Ovary (tissue), 3 donors: ENCODE data around the gene GPR107.
"Not testable (repeated sequence)": the region's sequence is repeated elsewhere in the genome, so short reads cannot be mapped to it uniquely, and the experiment has no call there.

Source experiments
- CTCF ChIP-seq, 3 donors: fragments of 450-650 bp in 2 of 3; fragments of 200-600 bp in 1 of 3; IDR thresholded peaks; one replicate each; pipeline versions ENCODE4 v1.5.1 to v1.8.0; 2016 to 2022; ENCODE audit warnings: antibody characterized with exemption in 3 of 3, mild to moderate bottlenecking in 1 of 3
- EP300 ChIP-seq: sonication (generic); formaldehyde crosslinking; IDR thresholded peaks from one replicate; pipeline ENCODE4 v1.6.1; 2017; ENCODE audit warnings: antibody characterized with exemption
- POLR2A ChIP-seq: fragments of 450-650 bp; IDR thresholded peaks from one replicate; pipeline ENCODE4 v1.6.1; 2017; ENCODE audit warnings: antibody characterized with exemption, mild to moderate bottlenecking, moderate library complexity
- donor health status: DM: no; HTN: no; CAD: no.

- TF ChIP-seq POLR2A; CTCF (IDR thresholded peaks at IDR 0.05); EP300: not testable (repeated sequence)
Measured at GRCh38 chr9:130006952-130007351, 46.8 kb upstream of the GPR107 start.
